K562 (cell line): Measurements from ENCODE around the gene PFAS. TPM values are rescaled to one million over a fixed set of nuclear protein-coding genes. Genes with fewer than 3 reads are reported as not detected.
A peak's percentile ranks its signal among the peaks of the same experiment; 100 is the strongest.

Source experiments
- CBFB ChIP-seq: sonication (generic); formaldehyde crosslinking; IDR thresholded peaks from 2 replicates; pipeline ENCODE4 v1.4.0; 2020; ENCODE audit warnings: mild to moderate bottlenecking, missing genetic modification reagents
- CEBPB ChIP-seq: fragments of 450-650 bp; IDR thresholded peaks from 2 replicates; pipeline ENCODE4 v1.6.1; 2016; ENCODE audit warnings: missing genetic modification characterization, missing compliant biosample characterization
- CREB3 ChIP-seq: fragments of 450-650 bp; conservative IDR thresholded peaks from 2 replicates; pipeline ENCODE4 v1.6.1; 2016; ENCODE audit warnings: missing genetic modification characterization, low read depth, mild to moderate bottlenecking, missing compliant biosample characterization, moderate library complexity
- CSDE1 ChIP-seq, 2 experiments: fragments of 450-650 bp; IDR thresholded peaks; 2 replicates each; pipeline ENCODE4 v1.6.1; 2016; ENCODE audit warnings: mild to moderate bottlenecking in 1 of 2
- EGR1 ChIP-seq: fragments of 450-650 bp; conservative IDR thresholded peaks from 2 replicates; pipeline ENCODE4 v1.6.1; 2017; ENCODE audit warnings: mild to moderate bottlenecking
- ETS1 ChIP-seq: conservative IDR thresholded peaks from 2 replicates; pipeline ENCODE4 v1.6.1; 2011; ENCODE audit warnings: low read depth, mild to moderate bottlenecking, low read length; ENCODE audit not compliant: control insufficient read depth
- HNRNPUL1 ChIP-seq: fragments of 200-400 bp; formaldehyde crosslinking; IDR thresholded peaks from 2 replicates; pipeline ENCODE4 v1.6.1; 2017; ENCODE audit warnings: low read length
- MEF2A ChIP-seq: IDR thresholded peaks from 2 replicates; pipeline ENCODE4 v1.6.1; 2011; ENCODE audit warnings: low read depth, mild to moderate bottlenecking, low read length, moderate library complexity; ENCODE audit not compliant: control insufficient read depth
- MLLT1 ChIP-seq, 2 experiments: fragments of 450-650 bp; IDR thresholded peaks; 2 replicates each; pipeline ENCODE4 v1.6.1; 2016
- PATZ1 ChIP-seq: fragments of 250-450 bp; sonication (Bioruptor Pico); IDR thresholded peaks from 2 replicates; pipeline ENCODE4 v1.5.0; 2020; ENCODE audit warnings: mild to moderate bottlenecking, borderline replicate concordance
- POLR2A ChIP-seq: fragments of 450-650 bp; conservative IDR thresholded peaks from 2 replicates; pipeline ENCODE4 v1.6.1; 2016
- RBM14 ChIP-seq: fragments of 200-400 bp; formaldehyde crosslinking; IDR thresholded peaks from 2 replicates; pipeline ENCODE4 v1.6.1; 2018; ENCODE audit warnings: low read depth, mild to moderate bottlenecking, low read length, moderate library complexity, borderline replicate concordance; ENCODE audit not compliant: insufficient read depth
- RBM15 ChIP-seq: fragments of 200-400 bp; formaldehyde crosslinking; IDR thresholded peaks from 2 replicates; pipeline ENCODE4 v1.6.1; 2018; ENCODE audit warnings: mild to moderate bottlenecking, low read length, moderate library complexity; ENCODE audit not compliant: insufficient read depth
- SAP30 ChIP-seq: fragments of 200-600 bp; sonication (generic); IDR thresholded peaks from 2 replicates; pipeline ENCODE4 v1.6.1; 2012; ENCODE audit warnings: borderline replicate concordance, low read depth, mild to moderate bottlenecking, moderate library complexity, low read length, control low read depth, inconsistent platforms; ENCODE audit not compliant: insufficient read depth, poor library complexity, severe bottlenecking
- SMARCB1 ChIP-seq: IDR thresholded peaks from 2 replicates; pipeline ENCODE4 v1.6.1; 2011; ENCODE audit warnings: improper control_type of control experiment, low read depth; ENCODE audit not compliant: insufficient read length
- SOX6 ChIP-seq: fragments of 450-650 bp; IDR thresholded peaks from 2 replicates; pipeline ENCODE4 v1.6.1; 2014; ENCODE audit warnings: mild to moderate bottlenecking
- TBP ChIP-seq: optimal IDR thresholded peaks from 2 replicates; pipeline ENCODE3; 2011; ENCODE audit warnings: low read depth, low read length, improper control_type of control experiment
- ZBTB43 ChIP-seq: sonication (generic); formaldehyde crosslinking; IDR thresholded peaks from 2 replicates; pipeline ENCODE4 v1.8.0; 2023; ENCODE audit warnings: mild to moderate bottlenecking, missing genetic modification reagents
- ZNF311 ChIP-seq: fragments of 250-450 bp; sonication (Bioruptor Pico); IDR thresholded peaks from 2 replicates; pipeline ENCODE4 v1.4.0; 2020; ENCODE audit warnings: mild to moderate bottlenecking, moderate library complexity
- polyA plus RNA-seq, 8 experiments: library from polyadenylated mRNA; depleted of rRNA in 4 of 8; stranded (reverse) in 5 of 8; unstranded in 3 of 8; fragments of >200 nt; fragmentation: Nextera tagmentation in 2 of 8; fragmentation: Illumina TruSeq in 1 of 8; extraction: Ambion mirVana in 2 of 8; extraction: Trizol in 1 of 8; gene quantifications; 2 replicates each; pipeline versions ENCODE4 v1.2.1 to v1.2.3, GENCODE V29; 2011 to 2014; ENCODE audit warnings: inconsistent platforms in 1 of 8, missing spikeins in 1 of 8
- total RNA-seq, 7 experiments: library from RNA; depleted of rRNA in 6 of 7; stranded (reverse); fragments of >200 nt in 6 of 7; fragmentation: Illumina TruSeq in 2 of 7; extraction: Trizol in 2 of 7; gene quantifications; 2 replicates each; pipeline versions ENCODE4 v1.2.1 to v1.2.3, GENCODE V29; 2011 to 2021; ENCODE audit warnings: low replicate concordance in 1 of 7

PFAS gene
- total and polyA plus RNA-seq, 9 of the 15 experiments (the other 6 are each of a cell fraction or from before 2014, with no cell fraction given) = 11.6 to 131 (median 43.9) TPM

- no peak for TF ChIP-seq RBM14
- no peak for TF ChIP-seq RBM15
- no peak for TF ChIP-seq SAP30
- TF ChIP-seq CEBPB (tag) = no peak
- no peak for TF ChIP-seq ZNF311
- TF ChIP-seq SOX6 = 0 out of 2 replicates have a peak, but pooled peaks have one; percentile 34
- no peak for TF ChIP-seq SMARCB1
- no peak for TF ChIP-seq CSDE1 (IDR thresholded peaks at IDR 0.05)
- TF ChIP-seq ZBTB43 (CRISPR knock-in tag) = peak; percentile 82; the same call in 1 of the 2 replicates
- TF ChIP-seq POLR2A = peak; percentile 85
- peak; percentile 83 for TF ChIP-seq ETS1
- TF ChIP-seq CBFB (CRISPR knock-in tag) = no peak; the same call in 1 of the 2 replicates
- 0 out of 2 replicates have a peak, but pooled peaks have one; percentile 47 for TF ChIP-seq PATZ1 (CRISPR knock-in tag)
- no peak for TF ChIP-seq HNRNPUL1
- no peak for TF ChIP-seq MLLT1 (IDR thresholded peaks at IDR 0.05)
- peak; percentile 93 for TF ChIP-seq EGR1
- peak; percentile 99 for TF ChIP-seq TBP
- no peak for TF ChIP-seq CREB3
- TF ChIP-seq MEF2A = no peak
These were observed 26.3 kb upstream of the PFAS start (continued) for GRCh38 chr17:8222630-8223355.
